Astrocyte (in vitro differentiated cells and primary cell): ENCODE data around the gene ST6GALNAC2.

Experiments
- EZH2 ChIP-seq: IDR thresholded peaks from 2 replicates; pipeline ENCODE4 v1.6.1; 2012; ENCODE audit warnings: mild to moderate bottlenecking, low read length, inconsistent platforms; ENCODE audit not compliant: insufficient read depth
- TF ChIP-seq, protein P1 (sequence below): IDR thresholded peaks from 2 replicates; pipeline ENCODE4 v1.5.1; 2011; ENCODE audit warnings: low read depth, mild to moderate bottlenecking, inconsistent platforms, low read length, moderate library complexity; ENCODE audit not compliant: insufficient read depth

DNA sequence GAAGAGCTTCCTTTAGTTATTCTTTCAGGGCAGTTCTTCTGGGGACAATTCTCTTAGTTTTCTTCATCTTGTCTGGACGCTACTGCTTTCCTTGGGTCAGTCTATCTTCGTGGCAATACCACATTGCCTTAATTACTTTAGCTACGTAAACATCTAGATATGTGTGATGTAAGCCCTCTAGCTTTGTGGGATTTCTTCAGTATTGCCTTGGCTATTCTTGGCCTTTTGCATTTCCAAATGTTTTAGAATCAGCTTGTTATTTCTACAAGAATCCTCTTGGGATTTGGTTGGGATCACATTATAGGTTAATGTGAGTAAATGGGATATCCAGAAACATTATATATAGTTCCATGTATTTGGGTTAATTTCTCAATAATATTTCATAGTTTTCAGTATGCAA is 9.0 kb upstream of the ST6GALNAC2 start:
- TF ChIP-seq, protein P1, sequence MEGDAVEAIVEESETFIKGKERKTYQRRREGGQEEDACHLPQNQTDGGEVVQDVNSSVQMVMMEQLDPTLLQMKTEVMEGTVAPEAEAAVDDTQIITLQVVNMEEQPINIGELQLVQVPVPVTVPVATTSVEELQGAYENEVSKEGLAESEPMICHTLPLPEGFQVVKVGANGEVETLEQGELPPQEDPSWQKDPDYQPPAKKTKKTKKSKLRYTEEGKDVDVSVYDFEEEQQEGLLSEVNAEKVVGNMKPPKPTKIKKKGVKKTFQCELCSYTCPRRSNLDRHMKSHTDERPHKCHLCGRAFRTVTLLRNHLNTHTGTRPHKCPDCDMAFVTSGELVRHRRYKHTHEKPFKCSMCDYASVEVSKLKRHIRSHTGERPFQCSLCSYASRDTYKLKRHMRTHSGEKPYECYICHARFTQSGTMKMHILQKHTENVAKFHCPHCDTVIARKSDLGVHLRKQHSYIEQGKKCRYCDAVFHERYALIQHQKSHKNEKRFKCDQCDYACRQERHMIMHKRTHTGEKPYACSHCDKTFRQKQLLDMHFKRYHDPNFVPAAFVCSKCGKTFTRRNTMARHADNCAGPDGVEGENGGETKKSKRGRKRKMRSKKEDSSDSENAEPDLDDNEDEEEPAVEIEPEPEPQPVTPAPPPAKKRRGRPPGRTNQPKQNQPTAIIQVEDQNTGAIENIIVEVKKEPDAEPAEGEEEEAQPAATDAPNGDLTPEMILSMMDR, result no peak
- TF ChIP-seq EZH2, result no peak
